CD1c-positive myeloid dendritic cell (primary cell): ENCODE data around the gene NR6A1.
"Not testable (repeated sequence)": the region's sequence is repeated elsewhere in the genome, so short reads cannot be mapped to it uniquely, and the experiment has no call there.

Experiments used
- DNase-seq: peaks from one replicate; pipeline ENCODE4 v3.0.0-alpha.2; 2016; ENCODE audit errors: extremely low spot score

Gene NR6A1

DNA sequence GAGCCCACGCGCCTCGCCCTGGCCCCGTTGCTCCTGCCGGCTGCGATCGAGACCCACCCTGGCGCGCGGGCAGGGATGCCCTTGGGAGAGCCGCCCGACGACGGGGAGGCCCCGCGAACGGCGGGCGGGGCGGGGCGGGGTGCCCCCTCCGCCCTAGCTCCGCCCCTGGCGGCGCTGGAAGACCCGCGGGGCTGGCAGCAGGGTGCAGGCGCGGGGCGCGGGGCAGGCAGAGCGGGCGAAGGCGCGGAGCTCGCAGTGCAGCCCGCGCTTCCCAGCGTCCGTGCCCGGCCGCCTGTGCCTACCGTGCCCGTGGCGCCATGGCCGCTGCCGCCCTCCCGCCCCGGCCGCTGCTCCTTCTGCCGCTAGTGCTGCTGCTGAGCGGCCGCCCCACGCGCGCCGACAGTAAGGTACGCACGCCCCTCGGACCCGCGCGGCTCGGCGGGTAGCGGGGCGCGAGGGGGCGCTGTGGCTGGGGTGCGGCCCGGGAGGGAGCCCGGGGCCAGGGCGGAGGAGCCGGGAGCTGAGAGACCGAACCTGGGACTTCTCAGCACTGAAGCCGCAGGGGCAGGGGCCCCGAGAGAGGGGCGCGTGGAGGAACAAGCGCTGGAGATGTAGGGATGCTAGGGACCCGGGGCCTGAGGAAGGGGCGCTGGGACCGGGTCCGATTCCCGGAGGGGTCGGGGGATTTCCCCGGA, 6.0 kb upstream of the NR6A1 start, which contains the start of gene OLFML2A:
OLFML2A (plus strand) TSS at position 180 of the 695 bp plus-strand sequence; CDS start at position 318, 138 bp downstream.
- peak; percentile 40 for DNase-seq

DNA sequence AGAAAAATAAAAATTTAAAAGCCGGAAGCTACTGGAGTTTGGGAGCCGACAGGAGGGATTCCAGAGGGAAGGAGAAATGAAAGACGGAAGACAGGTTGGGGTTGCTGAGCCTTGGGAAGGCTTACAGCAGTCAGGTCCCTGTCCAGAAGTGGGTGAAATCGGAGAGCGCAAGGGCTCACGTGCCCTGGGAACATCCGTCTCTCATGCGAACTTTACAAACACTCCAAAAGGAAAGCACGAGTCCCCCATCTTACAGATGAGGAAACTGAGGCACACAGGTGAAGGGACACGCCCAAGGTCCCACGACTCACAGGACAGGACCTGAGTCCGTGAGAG, 5.5 kb upstream of the NR6A1 start:
- DNase-seq = no peak

DNA sequence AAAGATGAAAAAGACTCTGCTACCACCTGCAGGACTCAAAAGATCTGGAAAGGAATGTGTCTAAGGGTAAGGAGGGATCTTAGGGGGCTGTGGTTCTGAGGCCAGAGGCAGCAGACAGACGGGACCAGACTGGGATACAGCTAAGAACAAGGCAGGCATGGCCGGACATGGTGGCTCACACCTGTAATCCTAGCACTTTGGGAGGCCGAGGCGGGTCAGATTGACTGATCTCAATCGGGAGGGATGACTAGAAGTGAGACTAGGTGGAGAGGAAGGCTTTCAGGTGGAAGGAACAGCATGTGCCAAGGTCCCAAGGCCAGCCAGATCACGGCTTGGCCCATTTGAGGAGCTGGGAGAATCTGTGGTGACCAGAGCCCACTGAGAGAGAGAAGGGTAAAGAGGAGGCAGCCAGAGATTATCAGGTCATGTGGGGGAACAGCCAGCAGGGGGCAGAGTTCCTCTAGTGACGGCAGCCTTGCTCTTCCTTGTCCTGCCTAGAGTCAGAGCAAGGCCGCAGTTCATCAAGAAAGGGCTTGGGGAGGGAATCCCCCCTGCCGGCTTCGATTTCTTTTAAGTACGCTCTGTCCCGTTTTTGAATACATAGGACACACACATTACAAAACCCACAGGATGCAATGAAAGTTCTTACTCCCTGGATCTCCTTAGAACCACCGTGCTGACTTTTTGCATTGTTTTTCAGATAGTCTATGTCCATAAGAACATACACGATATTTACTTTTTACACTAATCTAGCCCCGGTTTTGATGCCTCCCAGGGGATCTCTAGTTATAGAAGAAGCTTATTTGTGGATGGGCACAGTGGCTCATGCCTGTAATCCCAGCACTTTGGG, 3.2 kb upstream of the NR6A1 start:
- peak; percentile 86 for DNase-seq

DNA sequence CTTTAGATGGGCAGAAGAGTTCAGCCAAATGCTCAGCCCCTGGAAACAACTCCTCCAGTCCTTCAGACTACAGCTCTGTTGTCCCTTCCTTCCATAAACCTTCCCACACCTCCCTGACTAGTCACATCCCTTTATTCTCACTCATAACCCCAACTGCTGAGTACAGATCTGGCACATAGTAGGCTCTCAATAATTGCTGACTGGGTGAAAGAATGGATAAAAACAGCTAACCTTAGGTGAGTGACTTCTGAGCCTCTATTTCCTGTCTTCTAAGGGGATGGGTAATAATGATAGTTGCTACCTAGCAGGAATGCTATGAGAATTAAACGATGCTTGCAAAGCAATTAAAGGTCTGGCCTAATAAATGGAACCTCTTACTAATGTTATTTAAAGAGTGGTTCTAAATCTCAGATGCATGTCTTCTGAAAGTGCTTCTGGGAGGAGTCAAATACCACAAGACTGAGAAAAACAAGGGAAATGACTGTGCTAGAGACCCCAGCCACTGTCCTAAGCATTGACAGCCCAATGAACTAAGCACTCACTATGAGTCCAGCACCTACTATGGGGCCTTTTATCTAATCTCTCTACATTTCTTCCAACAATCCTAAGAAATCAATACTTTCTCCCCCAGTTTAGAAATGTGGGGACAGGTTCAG, 2.5 kb upstream of the NR6A1 start:
- DNase-seq = no peak

DNA sequence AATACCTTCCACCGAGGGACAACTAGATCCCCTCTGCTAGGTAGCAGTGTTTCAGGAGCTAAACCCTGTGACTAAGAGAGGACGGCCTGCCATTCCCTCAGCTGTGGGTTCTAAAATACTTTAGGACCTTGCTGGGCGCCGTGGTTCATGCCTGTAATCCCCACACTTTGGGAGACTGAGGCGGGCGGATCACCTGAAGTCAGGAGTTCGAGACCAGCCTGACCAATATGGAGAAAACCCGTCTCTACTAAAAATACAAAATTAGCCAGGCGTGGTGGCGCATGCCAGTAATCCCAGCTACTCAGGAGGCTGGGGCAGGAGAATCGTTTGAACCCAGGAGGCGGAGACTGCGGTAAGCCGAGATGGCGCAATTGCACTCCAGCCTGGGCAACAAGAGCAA, 1.8 kb upstream of the NR6A1 start:
- not testable (repeated sequence) for DNase-seq

DNA sequence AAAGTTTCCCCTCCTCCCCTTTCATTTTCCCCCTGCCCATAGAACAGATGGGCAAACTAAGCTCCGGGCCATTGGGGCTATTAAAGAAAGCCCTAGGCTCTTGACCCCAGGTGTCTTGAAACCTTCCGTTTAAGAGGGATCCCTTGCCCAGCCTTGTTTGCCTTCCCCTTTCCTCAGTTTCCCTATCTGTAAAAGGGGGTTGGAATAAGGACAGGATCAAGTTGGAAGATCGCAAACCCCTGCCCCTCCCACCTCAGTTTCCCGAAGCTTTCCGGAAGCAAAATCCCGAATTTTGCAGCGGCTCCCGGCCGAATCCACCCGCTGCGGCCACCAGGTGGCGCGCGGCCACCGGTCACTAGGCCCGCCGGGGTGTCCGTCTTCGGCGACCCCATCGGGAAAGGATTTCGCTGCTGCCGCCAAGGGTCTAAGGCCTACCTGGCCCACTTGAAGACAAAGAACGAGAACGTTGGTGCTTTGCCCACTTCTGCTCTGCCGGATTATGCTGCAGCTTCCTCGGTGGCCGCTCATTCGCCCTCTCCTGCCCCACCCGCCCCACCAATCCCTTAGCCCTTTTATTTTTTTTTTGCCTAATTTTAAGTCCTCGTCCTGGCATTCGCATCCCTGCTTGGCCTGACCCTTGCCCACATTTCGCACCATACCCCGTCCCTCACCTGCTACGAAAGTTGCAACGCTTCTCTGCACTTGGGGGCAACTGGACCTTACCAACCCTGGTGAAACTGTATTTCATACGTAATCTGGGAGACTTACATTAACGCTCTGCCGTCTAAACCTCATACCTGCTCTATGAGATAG, 962 bp upstream of the NR6A1 start:
- peak; percentile 77 for DNase-seq

DNA sequence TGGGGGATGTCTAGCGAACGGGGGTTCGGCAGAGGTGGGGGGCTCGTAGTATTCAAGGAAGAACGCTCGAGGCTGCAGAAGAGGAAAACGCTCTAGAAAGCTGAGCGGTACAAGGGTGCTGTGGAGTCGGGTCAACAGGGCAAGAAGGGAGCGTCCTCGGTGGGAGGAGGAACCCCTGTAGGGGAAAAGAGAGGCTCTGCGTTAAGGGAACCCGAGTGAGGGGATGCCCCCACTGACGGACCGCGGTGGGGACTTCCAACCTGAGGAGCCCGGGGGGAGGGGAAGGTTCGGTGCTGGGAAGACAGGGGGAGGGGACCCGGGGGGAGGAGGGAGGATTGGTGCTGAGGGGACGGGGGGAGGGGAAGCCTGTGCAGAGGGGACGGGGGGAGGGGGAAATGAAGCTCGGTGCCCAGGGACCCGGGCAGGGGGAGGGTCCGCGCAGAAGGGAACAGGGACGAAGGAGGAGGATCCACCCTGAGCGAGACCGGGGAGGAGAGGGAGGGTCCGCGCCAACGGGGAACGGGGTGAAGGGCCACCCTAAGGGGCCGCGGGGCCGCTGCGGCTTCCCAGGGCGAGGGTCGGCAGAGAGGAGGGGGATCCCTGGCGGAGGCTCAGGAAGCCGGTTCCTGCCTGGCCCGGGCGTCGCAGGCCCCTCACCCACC, 621 bp downstream of the NR6A1 start:
- peak; percentile 31 for DNase-seq

DNA sequence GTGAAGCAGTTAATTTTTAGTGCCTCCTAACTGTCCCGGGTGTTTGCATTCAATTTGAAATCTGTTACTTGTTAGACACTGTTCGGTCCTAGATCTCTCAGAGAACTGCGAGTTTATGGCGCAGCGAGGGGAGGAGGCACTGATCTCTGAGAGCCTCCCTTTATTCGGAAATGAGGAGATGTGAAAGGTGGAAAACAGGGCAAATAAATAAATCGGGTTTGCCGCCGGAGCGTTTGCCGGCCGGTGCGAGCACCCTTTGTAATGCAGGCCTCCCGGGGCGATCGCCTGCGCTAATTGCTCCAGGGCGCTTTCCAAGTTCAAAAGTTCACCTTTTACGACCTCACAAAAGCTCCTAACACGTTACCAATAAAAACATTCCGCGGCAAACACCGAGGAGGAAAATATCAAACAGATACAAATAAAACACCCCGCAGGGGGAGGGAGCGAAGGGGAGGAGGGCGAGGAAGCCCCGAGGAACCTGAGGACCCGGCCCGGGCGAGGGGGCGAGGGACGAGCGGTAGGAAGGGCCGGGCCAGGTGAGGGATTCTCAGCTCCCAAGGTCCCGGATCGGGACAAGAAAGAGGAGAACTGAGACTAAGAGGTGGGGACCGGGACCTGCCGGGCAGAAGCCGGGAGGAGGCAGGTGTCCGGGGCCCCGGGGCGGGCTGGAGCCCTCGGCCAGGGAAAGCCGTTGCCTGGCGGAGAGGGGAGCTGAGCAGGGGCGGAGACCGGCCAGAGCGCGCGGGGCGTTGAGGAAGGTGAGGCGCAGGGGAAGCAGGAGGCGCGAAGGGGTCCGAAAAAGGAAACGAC, 1.4 kb downstream of the NR6A1 start:
- no peak for DNase-seq

DNA sequence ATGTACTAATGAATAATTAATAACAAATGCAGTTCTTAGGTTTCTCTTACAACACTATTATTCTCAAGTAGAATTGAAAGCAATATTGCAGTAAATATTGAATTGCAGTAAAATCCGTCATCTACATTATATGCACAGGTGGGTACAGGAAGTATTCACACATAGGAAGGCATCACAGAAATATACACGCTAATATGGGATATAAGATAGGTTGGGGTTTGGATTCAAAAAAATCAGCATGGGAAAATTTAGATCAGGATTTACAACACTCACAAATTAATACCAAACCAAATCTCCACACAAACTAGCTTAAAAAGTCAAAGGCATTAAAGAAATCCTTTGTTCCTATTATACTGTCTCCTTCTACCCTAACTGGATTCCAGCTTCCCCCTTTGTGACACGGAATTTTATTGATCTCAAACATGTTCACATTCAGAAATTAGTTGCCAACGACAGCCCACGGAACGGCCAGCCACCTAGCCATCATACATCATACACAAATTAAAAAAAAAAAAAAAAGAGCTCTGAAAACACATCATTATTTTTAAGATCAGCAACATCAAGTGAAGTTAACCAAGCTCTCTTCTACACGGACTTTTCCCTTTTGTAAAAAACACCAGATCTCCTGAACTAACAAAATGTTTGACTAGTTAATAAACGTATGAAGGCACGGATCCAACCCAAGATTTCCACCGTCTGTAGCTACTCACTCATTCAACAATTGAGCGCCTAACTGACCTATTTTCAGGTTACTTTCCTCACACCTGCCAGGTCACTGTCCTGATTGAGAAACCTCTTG, 2.2 kb downstream of the NR6A1 start:
- DNase-seq = no peak

DNA sequence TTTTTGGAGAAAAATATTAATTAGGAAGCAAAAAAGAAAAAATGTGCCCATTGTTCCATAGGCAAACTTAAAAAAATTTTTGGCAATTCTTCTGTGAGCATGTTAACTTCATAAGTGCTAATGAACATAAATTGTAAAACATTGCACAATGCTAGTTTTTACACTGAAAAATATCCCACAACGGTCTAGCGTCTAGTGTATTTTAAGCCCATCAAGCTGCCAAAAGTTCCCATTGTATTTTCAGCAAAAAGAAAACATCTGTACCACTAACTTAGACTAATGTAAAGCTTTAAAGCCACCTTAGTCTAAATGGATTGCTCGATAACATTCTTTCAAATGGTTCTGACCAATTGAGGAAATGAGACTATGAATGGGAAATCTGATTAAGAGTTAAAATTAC, 2.8 kb downstream of the NR6A1 start:
- no peak for DNase-seq

DNA sequence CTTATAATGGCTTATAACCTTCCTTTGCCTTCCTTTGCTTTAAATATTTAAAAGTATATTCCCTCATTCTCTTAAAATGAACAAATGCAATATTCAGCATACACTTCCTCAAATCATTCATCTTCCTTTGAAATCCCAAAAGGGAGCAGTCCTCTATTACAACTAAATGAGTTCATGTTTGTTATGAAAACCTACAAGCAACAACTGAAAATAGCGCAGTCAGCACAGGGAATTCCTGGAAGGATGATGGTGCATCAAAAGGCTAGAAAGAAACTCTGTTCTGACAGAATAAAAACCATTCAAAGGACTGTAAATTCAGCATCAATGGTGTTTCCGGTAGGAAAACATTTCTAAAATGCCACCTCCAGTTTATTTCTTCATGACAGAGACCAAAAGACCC, 3.3 kb downstream of the NR6A1 start:
- peak; percentile 33 for DNase-seq

DNA sequence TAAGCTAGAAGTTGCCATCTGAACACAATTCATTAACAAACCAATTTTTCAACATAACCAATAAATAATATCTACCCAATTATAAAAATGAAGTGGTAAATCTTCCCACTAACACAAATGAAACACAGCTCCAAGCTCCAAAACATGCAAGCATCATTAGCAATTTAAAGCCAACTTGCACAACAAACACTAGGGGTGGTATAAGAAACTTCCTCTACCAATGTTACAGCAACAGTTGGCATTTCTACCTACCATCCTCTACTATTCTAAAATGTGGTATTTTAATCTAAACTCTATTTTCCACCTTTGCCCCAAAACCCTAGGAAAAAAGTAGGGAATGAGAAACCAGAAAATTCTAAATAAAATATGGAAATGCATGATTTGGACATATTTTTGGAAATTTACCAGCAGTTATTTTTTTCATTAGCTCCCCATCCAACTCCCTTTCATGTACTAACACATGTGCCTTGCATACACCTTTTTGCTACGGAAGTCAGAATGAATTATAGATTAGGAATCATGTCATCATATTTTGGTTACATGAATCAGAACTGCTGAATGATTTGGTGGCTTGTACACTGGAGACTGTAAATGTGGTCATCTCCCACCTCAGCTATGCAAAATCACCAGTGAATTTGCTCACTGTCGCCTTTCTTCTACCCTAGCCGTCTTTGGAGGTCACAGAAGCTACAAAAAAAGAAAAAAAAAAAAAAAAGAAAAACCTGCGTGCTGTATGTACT, 4.1 kb downstream of the NR6A1 start:
- DNase-seq = no peak

DNA sequence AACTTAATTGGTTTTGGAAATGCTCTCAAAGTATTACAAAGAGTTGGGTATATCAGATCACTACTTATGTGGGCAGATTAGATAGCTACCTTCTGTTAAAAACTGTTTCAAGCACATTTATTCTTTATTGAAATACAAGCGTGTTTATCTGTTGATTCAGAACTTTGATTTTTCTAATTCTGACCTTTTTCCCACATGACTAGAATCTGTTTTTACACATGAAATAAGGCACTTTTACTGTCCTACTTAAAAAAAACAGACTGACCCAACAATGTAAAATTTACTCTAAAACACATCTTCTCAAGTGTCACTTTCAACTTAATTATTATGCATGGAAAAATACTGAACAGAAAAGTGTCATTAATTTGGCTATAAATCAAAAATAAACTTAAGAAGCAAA, 4.8 kb downstream of the NR6A1 start:
- DNase-seq = no peak

DNA sequence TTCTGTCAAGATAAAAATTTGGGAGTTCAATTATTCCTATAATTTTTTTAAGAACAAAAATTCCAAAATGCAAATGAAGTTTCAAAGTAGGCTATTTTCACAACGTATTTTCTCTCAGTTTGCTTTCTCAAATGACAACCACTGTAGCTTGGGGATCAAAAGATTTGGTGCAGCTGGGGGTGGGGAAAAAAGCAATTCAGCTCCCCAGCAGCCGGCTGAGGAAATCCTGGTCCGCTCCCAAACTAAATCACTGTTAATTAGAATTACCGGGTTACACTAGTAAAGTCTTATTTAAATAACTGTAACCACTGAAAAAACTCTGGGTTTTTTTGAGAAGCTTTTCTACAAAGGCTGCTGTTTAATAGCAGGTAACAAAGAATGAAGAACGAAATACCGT, 5.7 kb downstream of the NR6A1 start:
- DNase-seq = no peak

DNA sequence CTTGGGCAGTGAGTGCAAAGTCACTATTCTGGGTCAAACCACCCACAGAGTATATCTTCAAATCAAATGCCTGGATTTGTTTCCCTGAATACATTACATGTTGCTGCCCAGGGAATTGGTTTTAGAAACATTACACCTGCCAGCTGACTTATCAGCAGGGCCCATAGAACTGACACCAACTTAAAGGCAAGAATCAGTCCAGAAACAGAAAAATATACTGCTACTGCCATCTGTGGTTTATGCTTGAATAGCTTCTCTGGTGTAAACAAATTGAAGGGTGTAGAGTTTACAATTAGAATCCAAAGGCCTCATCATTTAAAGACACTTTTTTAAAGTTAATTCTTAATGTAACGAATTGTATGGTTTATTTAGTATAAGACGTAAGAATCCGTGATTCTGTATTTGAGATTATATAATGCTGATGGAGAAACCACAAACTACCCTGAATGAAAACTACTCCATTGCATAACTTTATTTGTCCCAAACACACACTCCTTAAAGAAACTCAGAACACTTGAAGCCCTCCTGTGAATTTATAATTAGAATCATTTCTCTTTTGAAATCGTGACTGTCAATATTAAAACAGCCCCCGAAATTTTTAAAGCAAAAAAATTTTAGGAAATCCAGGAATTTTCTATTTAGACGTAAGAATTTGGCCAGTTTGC, 6.2 kb downstream of the NR6A1 start:
- peak; percentile 26 for DNase-seq

DNA sequence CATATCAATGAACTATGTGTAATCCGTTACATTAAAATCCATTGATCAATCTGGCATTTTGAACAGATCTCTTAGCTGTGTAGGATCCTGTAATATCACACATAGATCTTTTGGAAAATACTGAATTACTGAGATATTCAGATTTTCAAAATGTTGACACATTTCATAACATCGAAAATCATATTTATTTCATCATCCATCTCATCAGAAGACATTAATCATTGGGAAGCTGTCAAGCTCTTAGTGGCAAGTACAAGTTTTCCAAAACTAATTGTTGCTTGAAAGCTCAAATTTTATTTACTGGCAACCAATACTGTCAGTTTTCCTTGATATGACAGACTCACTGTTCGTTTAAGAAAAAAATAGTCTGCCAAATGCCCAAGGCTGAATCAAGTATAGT, 8.5 kb downstream of the NR6A1 start:
- DNase-seq = no peak

DNA sequence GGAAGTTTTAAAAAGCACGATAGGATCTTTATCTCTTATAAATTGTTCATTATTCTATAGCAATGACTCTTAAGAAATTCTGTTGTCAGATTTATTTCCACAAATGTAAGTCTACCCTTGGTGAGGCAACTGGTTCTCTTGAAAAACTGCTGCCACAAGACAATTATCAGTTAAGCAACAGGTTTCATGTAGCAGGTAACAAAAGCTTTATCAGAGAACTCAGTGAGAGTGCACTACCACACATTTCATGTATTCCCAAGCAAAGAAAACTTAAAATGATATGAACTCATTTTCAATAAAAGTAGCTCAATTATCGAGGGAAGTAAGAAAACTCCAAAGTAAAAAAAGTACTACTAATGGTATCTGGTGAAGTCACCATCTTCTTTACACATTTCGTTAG, 9.4 kb downstream of the NR6A1 start:
- DNase-seq = no peak

DNA sequence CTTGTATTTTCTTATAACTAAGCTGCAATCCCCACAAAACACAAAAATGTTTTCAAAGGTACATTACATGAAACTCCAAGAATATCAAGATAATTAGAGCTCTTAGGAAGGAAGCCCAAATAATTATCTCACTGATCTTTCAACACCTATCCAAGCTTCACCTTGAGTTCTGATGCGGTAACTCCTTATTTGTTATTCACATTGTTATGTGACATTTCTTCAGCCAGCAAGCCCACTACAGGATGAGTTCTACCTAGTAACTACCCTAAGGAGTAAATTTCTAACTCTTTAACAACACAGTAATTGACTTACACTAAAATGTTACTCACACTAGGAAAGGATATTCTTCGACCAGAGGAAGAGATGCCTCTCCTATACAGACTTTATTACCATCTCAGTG, 9.9 kb downstream of the NR6A1 start:
- DNase-seq = no peak
